Amniotic stem cell (primary cell): ENCODE results near the gene CCSER2.
"Not testable (repeated sequence)": the region's sequence is repeated elsewhere in the genome, so short reads cannot be mapped to it uniquely, and the experiment has no call there.

Source experiments
- DNase-seq: peaks from one replicate; lab custom pipeline; 2025; lab: John Stamatoyannopoulos, UW

Gene CCSER2

DNA sequence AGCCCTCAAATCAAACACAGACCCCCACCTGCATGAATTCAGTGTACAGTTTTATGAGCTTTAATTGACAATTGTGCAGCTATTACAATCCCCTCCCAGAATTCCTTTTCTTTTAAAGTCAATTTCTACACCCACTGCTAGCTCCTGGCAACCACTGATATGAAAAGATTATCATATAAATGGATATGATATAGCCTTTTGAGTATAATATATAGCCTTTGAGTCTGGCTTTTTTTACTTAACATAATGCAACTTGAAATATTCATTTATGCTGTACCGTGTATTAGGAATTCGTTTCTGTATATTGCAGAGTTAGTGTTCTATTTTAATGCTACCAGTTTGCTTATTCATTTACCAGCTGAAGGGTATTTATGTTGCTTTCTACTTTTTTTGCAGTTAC, 127.7 kb downstream of the CCSER2 start:
- DNase-seq, result no peak

DNA sequence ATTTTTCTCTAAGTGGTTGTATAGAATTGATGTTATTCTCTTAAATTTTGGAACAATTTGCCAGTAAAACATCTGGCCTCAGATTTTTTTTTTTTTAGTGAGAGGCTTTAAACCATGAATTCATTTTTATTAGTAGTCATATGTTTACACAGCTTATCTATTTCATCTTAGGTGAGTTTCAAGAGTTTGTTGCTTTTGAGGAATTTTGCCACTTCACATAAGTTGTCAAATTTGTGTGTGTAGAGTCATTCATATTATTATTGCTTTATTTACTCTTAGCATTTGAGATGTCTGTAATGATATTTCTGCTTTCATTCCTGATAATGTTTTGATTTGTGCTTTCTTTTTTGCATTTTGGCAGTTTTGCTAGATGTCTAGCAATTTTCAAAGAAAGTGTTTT, 132.1 kb downstream of the CCSER2 start:
- no peak for DNase-seq

DNA sequence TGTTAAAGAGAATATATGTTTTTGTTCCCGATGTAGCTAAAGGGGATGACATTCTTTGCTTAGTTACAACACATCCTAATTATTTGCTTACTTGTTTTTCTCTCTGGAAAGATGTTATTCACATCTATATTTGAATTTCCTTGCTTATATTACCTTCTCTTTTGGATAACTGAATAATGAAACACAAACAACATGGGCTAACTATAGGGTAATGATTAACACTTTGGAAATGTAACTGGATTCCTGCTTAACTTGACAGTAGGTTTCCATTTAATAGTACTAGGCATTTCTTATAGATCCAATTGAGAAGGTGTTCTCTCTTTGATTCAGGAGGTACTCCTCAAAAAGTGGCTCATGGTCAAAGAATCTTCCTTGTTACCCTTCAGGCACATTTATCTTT, 141.1 kb downstream of the CCSER2 start:
- DNase-seq, result no peak

DNA sequence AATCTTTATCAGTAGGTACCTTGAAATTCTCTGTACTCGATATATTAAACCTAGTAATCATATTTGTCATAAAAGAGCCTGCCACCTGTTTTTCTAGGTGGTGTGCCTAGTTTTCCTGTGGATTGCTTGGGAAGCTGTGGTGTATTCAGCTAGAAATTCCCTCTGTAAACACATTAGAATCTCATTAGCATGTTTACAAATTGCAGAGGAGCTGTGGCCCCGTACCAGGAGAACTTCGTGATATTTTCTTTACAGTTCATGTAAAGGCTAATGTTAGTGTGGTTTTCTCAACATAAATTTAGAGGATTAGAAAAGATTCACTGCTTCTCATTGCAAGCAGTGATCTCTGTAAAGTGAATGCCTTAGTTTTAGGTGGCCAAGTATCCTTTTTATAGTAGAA, 144.7 kb downstream of the CCSER2 start:
- DNase-seq, result no peak

DNA sequence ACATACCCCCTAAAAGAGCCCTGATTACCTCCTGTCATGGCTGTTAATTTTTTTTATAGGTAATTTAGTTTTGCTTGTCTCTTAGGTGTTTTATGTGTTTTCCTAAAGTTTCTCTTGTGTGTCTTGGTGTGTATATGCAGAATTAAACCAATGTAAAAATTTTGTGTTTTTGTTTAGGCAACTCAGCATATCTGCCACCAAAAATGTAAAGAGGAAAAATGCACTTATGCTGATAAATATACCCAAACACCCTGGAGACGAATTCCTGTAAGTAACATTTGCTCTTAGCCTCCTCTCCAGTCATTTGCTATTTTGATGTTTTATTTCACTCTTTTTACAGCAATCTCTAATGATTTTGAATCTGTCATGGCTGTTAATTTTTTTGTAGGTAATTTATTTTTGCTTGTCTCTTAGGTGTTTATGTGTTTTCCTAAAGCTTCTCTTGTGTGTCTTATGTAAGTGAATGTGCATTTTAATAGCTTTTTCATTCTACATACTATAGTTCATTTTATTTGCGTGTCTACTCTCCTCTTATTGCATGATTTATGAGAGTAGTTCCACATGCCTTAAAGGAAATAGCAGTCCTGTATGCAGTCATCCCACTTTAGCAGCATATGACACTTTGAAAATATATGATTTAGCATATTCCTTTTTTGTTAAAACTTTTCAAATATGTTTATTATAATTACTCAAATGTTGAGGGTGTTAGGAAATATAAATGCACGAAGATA, 149.2 kb downstream of the CCSER2 start:
- DNase-seq, result no peak

DNA sequence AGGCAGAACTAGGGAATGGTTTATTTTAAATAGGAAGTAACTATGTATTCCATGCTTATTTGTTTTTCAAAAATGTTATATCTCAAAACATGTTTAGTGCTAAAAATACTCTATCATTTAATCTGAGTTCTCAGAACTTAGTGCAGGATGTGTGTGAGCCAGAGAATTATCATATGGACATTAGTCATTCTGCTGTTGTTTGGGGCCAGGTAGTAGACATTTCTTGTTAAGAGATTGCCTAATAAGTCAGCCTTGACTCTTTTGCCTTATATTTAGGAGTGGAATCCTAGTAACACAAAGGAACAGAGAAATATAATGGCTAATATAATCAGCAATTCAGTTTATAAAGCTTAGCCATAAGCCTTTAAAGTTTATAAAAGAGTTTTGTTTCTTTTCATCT, 149.8 kb downstream of the CCSER2 start:
- DNase-seq, result no peak

DNA sequence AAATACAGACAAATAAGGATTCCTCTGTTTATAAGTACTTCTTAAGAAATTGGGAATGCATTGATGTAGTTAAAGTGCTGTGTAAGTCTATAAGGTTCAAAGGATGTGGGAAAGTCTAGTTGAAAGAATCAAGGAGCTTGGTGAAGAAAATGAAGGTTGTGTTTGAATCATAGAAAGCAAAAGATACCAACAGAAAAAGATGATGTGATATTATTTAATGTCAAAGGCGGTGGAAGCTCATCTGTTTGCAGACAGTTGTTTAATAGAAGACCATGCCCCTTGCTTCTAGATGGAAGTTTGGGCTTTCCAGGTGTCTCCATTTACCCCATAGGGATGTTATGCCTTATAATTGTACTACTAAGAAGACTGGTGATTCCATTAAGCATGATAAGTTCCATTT, 150.3 kb downstream of the CCSER2 start:
- no peak for DNase-seq

DNA sequence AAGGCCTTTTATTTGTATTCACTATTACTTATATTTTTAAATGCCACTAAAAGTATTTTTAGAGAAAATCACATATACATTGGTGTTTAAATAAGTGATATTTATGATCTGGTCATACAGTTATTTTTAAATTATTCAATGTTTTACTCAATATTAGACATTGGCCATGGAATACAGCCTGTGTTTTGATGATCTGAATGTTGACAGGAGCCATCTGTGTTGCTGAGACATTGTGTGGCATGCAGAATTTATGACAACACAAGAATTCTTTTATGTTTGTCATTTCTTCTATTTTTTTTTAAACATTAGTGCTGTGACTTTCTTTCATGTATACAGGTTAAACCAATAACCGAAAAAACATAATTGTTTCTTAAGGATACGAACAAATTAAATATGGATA, 156.2 kb downstream of the CCSER2 start:
- no peak for DNase-seq

DNA sequence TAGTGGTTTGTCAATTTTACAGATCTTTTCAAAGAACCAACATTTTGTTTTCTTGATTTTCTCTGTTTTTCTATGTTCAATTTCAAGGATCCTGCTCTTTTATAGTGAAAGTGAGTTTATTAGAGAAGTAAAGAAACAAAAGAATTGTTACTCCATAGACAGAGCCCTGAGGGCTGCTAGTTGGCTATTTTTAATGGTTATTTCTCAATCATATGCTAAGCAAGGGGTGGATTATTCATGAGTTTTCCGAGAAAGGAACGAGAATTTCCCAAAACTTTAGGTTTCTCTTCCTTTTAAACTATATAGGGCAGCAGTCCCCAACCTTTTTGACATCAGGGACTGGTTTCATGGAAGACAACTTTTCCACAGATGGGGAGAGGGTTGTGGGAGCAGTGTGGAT, 165.0 kb downstream of the CCSER2 start:
- DNase-seq, result no peak

DNA sequence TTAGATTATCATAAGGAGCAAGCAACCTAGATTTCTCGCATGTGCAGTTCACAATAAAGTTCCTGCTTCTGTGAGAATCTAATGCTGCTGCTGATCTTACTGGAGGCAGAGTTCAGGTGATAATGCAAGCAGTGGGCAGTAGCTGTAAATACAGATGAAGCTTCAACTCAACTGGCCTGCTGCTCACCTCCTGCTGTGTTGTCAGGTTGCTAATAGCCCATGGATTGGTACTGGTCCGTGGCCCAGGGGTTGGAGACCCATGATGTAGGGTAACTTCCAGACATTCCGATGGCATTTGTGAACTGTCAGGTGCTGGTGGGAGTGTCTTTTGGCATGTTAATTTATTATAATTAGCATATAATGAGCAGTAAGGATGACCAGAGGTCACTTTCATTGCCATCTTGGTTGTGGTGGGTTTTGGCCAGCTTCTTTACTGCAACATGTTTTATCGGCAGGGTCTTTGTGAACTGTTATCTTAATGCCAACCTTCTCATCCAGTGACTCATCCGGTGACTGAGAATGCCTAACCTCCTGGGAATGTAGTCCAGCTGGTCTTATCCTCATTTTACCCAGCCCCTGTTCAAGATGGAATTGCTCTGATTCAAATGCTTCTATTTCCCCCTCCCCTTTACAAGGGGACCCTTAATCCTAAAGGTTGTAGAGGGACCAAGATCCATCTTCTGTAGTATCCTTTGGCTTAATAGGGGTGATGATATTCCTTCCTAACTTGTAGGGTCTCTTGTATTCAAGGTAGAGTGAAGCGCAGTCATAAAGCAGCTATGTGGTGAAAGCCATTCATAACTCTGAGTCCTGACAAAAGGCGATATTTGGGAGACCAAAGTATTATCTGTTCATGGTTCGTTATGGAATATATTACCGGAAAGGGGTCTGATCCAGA, 165.8 kb downstream of the CCSER2 start:
- peak; percentile 11 for DNase-seq

DNA sequence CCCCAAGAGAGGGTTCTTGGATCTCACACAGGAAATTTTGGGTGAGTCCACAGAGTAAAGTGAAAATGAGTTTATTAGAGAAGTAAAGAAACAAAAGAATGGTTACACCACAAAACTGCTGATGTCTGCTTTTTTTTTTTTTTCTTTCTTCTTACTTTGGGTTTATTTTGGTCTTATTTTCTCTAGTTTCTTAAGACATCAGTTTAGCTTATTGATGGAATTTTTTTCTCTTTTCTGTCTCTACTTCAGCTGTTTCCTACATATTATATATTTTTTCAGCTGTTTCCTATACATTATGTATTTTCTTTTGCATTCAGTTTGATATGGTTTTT, 166.4 kb downstream of the CCSER2 start:
- no peak for DNase-seq

DNA sequence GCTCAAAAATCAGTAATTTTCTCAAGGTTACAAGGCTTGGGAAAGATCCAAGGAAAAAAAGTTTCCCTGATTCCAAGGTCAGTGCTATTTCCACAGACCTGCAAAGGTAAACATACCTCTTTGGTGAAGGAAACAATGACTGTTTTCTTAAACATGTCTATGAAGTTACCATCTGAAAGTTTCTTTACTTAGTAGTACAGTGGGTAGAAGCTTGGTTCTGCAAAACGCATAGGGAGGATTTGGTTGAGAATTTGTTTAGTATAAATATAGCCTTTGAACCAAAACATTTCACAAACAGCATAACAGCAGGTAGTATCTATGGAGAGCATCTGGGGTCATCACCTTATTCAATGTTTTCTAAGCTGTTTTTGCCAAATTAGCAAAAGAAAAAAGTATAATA, 169.6 kb downstream of the CCSER2 start:
- DNase-seq, result no peak

DNA sequence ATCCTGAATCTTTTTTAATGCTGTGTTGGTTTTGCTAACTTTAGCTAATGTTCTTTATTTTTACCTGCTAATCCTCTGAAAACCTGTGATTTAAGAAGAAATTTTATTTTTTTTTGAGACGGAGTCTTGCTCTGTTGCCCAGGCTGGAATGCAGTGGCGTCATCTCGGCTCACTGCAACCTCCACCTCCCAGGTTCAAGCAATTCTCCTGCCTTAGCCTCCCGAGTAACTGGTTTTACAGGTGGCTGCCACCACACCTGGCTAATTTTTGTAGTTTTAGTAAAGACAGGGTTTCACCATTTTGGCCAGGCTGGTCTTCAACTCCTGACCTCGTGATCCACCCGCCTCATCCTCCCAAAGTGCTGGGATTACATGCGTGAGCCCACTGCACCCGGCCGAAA, 170.7 kb downstream of the CCSER2 start:
- not testable (repeated sequence) for DNase-seq

DNA sequence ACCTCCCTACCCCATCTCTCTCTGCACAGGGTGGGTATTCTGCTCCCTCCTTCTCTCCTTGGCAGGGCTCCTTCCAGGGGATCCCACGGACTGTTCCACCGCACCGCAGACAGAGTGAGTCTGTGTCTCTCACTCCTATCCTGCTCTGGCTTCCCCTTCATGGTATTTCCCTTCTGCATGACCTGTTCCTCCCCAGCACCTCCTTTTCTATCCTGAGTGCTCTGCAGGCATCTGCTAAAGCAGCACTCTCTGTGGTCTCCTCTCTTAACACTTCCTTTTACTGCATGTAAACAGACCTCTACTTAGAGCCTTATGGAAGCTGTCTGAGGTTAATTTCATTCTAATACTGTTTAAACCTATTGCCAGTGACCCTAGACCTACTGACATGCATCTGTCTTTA, 171.5 kb downstream of the CCSER2 start:
- no peak for DNase-seq

DNA sequence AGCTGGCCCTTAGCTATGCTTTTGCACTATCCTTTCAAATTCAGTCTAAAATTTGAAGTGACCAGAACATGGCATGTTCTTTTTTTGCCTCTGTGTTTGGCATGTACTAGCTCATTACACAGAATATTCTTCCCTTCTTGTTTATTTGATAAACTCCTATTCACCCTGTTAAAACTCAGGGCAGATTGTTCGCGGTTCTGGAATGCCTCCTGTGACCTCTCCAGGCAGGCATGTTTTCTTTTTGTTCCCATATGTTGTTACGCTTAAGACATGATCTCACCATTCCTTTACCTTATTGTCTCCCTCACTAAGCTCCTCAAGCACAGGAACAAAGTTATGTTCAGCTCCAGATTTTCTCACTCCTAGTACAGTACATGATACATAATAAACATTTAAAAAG, 181.7 kb downstream of the CCSER2 start:
- DNase-seq, result no peak

DNA sequence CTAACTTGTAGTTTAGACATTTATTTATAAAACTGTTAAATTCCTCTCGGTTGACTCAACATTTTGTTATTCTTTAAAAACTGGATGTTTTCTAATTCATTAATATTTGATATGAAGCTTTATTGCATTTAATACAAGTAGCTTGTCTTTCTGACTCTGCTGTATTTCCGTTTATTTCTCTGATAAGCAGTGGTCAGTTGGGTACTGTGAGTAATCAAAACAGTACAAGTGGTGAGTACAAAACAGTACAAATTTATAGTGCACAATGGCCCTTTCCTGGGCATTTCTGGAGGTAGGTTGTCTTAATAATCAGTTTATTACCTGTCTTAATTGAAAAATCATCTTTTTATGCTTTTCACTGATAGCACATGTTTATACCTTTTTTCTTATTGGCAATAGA, 182.7 kb downstream of the CCSER2 start:
- DNase-seq, result no peak

DNA sequence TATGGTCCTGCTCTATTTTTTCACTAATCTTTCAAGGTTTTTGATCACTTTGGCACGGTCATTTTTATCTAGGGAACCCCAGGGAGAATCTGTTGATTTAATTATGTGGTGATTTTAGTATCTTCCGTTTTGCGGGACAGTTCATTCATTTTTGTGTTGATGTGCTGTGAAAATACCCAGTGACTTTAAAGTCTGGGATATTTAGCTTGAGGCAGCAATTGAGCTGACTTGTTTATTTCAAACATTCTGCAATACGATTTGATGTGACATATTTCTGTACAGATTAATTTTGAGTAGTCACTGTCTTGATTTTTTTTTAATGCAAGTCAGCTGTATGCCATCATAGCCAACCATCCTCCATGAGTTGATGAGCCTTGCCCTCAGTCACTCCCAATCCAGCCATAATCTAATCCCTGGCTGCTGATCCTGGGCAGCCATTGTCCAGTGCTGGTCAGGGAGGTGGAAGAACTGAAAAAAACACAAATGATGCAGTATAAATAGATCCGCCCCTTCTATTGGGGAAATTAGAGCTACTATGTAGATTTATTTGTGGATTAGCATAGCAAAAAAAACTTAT, 183.4 kb downstream of the CCSER2 start:
- no peak for DNase-seq

DNA sequence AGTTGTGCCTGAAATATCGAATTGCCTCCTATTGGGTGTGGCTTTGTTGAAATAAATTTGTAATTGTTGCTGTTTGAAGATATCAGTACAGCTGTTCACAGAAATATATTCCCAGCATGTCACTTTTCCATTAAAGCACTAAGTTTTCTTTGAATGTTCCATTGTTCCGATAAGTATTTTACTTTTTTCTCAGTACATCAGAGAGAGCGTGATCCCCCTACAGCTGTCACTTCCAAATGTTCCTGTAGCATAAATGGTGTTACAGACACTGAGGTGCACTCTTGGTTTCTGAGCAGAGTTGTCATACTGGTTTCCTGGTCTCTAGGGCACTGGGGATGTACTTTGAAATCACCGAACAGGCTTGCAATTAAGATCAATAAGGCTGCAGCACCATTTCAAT, 189.2 kb downstream of the CCSER2 start:
- no peak for DNase-seq

DNA sequence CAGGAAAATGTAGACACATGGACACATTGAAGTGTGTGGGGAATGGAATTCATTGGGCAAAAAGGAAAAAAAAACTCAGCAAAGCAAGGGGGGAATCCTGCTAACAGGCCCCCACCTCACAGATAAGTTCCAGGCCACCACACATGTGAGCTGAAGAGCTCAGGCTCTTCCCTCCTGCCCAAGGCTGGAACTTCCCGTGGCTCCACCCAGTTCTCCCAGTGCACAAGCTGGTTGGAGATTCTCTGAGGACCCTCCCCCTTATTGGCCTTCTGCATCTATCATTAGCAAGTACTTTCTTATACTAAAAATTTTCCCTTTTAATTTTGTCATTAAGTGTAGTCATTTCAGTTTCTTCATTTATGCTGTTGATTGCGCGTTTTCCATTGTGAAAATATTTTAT, 190.8 kb downstream of the CCSER2 start:
- DNase-seq, result no peak

DNA sequence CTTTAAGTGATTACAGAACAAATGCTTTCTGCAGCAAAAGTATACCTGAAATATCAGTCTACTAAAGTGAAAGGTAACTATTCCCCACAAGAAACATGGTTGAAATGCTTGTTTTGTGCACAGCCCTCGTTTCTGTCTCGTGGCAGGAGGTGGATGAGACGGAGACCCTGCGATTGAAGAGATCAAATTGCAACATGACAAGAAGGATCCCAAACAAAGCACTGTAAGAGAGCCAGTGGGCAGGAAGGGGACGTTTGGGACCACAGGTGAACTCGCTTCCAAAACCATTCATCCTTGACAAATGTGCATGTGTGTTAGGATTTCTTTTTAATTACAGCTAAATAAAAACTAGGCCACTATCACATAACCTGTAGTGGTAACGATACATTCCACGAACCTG, 192.6 kb downstream of the CCSER2 start:
- DNase-seq, result no peak

DNA sequence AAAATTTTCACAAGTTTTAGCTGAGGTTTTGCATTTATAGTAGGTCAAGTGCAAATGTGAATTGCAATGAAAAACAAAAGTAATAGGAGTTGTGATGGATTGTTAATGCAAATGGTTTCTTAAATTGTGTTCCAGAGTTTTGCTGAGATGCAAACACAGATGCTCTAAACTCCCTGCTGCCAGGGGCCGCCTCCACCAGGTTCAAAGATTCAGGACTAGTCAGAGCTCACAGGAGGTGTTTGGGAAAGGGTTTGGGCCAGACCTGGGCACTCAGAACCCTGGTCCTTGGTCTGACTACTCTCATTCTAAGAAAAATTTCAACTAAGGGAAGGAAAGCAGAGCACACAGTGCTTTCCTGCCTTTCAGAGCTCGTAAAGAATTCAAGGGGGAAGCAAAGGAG, 193.1 kb downstream of the CCSER2 start:
- DNase-seq, result no peak

DNA sequence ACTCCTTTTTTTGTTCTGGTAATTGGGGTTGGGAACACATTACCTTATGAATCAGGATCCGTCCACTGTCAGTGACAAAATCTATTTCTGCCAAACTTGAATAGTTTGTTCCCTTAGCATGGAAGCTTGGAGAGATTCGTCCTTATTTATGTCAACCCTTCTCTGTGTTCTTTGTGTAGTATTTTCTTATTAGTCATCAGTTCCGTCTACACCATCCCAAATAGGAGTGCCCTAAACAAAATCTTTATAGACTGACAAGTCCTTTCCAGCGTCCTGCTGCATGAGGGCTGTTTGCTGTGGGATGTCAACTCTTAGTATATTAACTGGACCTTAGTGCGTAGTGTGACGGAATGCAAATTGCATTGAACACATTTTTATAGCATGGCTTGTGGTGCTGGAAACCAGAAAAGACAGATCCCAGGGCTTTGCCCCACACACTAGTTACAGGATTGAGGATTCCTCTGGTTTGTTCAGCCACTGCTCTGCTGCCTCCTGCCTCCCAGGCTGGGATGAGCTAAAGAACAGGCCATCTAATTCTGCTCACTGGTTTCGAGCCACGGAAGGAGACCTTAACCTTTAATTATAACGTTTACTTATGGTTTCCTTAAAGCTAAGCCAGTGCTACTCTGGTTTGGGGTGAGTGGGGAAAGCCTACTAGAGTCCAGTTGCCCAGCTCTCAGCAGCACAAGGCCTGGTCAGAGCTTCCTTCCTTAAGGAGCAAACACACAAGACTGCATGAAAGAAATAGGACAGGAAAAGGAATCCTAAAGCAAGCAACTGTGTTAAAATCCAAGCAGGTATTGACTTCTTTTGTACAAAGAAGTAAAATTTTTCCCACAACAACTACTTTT, 194.4 kb downstream of the CCSER2 start:
- DNase-seq, result no peak
